Muscle layer of duodenum (tissue), 2 donors: Measurements from ENCODE around the gene BAIAP2L2.

Source experiments
- H3K27ac ChIP-seq: one replicate; pipeline ENCODE4 v1.7.0; 2013; ENCODE audit warnings: mild to moderate bottlenecking, low read length
- H3K27me3 ChIP-seq: one replicate; pipeline ENCODE4 v1.7.0; 2013; ENCODE audit warnings: low read depth, mild to moderate bottlenecking, control low read depth, low read length
- H3K36me3 ChIP-seq, 2 donors: one replicate each; pipeline ENCODE4 v1.7.0; 2013; ENCODE audit warnings: low read length in 2 of 2, control low read depth in 1 of 2, mild to moderate bottlenecking in 1 of 2; ENCODE audit not compliant: insufficient read depth in 2 of 2, control insufficient read depth in 1 of 2
- H3K4me1 ChIP-seq, 2 donors: one replicate each; pipeline ENCODE4 v1.7.0; 2013; ENCODE audit warnings: low read length in 2 of 2, mild to moderate bottlenecking in 2 of 2, control low read depth in 1 of 2, moderate library complexity in 1 of 2; ENCODE audit not compliant: insufficient read depth in 2 of 2, control insufficient read depth in 1 of 2
- H3K4me3 ChIP-seq, 2 donors: one replicate each; pipeline ENCODE4 v1.7.0; 2013; ENCODE audit warnings: low read length in 2 of 2, low read depth in 1 of 2, mild to moderate bottlenecking in 1 of 2
- H3K9me3 ChIP-seq, 2 donors: one replicate each; pipeline ENCODE4 v1.7.0; 2013; ENCODE audit warnings: low read length in 2 of 2, control low read depth in 1 of 2, mild to moderate bottlenecking in 1 of 2; ENCODE audit not compliant: control insufficient read depth in 1 of 2
- donor health status: healthy.

BAIAP2L2 gene

GRCh38 chr22:38104084-38104483, 6.4 kb downstream of the BAIAP2L2 start:
- H3K4me1 ChIP-seq: no peaks in the 10 kb centered on the region
- no peaks in the 10 kb centered on the region for H3K27me3 ChIP-seq
- H3K4me3 ChIP-seq: no peak overlapping the region
- no peaks in the 10 kb centered on the region for H3K36me3 ChIP-seq
- no peak overlapping the region for H3K27ac ChIP-seq
- no peaks in the 10 kb centered on the region for H3K9me3 ChIP-seq

- H3K27ac ChIP-seq: no peak overlapping the region
- H3K9me3 ChIP-seq: no peaks in the 10 kb centered on the region
- H3K36me3 ChIP-seq: no peaks in the 10 kb centered on the region
- no peak overlapping the region for H3K4me3 ChIP-seq
- no peaks in the 10 kb centered on the region for H3K27me3 ChIP-seq
- no peaks in the 10 kb centered on the region for H3K4me1 ChIP-seq
Observed at GRCh38 chr22:38103641-38104040, 6.8 kb downstream of the BAIAP2L2 start.

GRCh38 chr22:38098410-38099249, 11.9 kb downstream of the BAIAP2L2 start:
- H3K4me3 ChIP-seq: no peak overlapping the region
- H3K36me3 ChIP-seq: peaks cover 0 to 5% of the 10 kb centered on the region in 2 donors

GRCh38 chr22:38097557-38098409, 12.7 kb downstream of the BAIAP2L2 start:
- no peak overlapping the region for H3K27ac ChIP-seq
- no peaks in the 10 kb centered on the region for H3K27me3 ChIP-seq
- no peaks in the 10 kb centered on the region for H3K9me3 ChIP-seq
- peaks cover 0 to 5% of the 10 kb centered on the region in 2 donors for H3K36me3 ChIP-seq
- H3K4me3 ChIP-seq: no peak overlapping the region
- peaks cover 0 to 4% of the 10 kb centered on the region in 2 donors for H3K4me1 ChIP-seq

More at GRCh38 chr22:38098410-38099249, 11.9 kb downstream of the BAIAP2L2 start:
- Histone ChIP-seq H3K4me1 (peaks cover 0 to 4% of the 10 kb centered on the region in 2 donors), H3K27me3 (no peaks in the 10 kb centered on the region), H3K27ac (no peak overlapping the region), H3K9me3 (no peaks in the 10 kb centered on the region)

- no peaks in the 10 kb centered on the region for H3K9me3 ChIP-seq
- H3K36me3 ChIP-seq: peaks cover 0 to 5% of the 10 kb centered on the region in 2 donors
- no peak overlapping the region for H3K27ac ChIP-seq
- no peaks in the 10 kb centered on the region for H3K27me3 ChIP-seq
- H3K4me3 ChIP-seq: no peak overlapping the region
- H3K4me1 ChIP-seq: peaks cover 0 to 4% of the 10 kb centered on the region in 2 donors
Observed at GRCh38 chr22:38097058-38097457, 13.4 kb downstream of the BAIAP2L2 start.

- H3K27ac ChIP-seq: no peak overlapping the region
- H3K9me3 ChIP-seq: no peaks in the 10 kb centered on the region
- H3K4me3 ChIP-seq: no peak overlapping the region
- no peaks in the 10 kb centered on the region for H3K36me3 ChIP-seq
- H3K4me1 ChIP-seq: peaks cover 0 to 6% of the 10 kb centered on the region in 2 donors
- peaks cover 3% of the 10 kb centered on the region for H3K27me3 ChIP-seq
Observed at GRCh38 chr22:38089474-38089851, 21.0 kb downstream of the BAIAP2L2 start.

- H3K4me1 ChIP-seq: peaks cover 0 to 6% of the 10 kb centered on the region in 2 donors
- no peaks in the 10 kb centered on the region for H3K9me3 ChIP-seq
- no peaks in the 10 kb centered on the region for H3K36me3 ChIP-seq
- H3K4me3 ChIP-seq: peak overlapping the region in 1 of 2 donors; percentile 52
- H3K27ac ChIP-seq: no peak overlapping the region
- peaks cover 3% of the 10 kb centered on the region for H3K27me3 ChIP-seq
Observed at GRCh38 chr22:38088629-38089473, 21.6 kb downstream of the BAIAP2L2 start.

GRCh38 chr22:38087855-38088254, 22.6 kb downstream of the BAIAP2L2 start:
- H3K4me3 ChIP-seq: no peak overlapping the region
- H3K27me3 ChIP-seq: peaks cover 5% of the 10 kb centered on the region
- no peak overlapping the region for H3K27ac ChIP-seq
- H3K36me3 ChIP-seq: no peaks in the 10 kb centered on the region
- H3K4me1 ChIP-seq: peaks cover 0 to 6% of the 10 kb centered on the region in 2 donors
- no peaks in the 10 kb centered on the region for H3K9me3 ChIP-seq

GRCh38 chr22:38086942-38087341, 23.5 kb downstream of the BAIAP2L2 start:
- H3K4me1 ChIP-seq: peaks cover 0 to 15% of the 10 kb centered on the region in 2 donors
- H3K27me3 ChIP-seq: peaks cover 12% of the 10 kb centered on the region
- H3K36me3 ChIP-seq: no peaks in the 10 kb centered on the region
- H3K27ac ChIP-seq: no peak overlapping the region
- no peaks in the 10 kb centered on the region for H3K9me3 ChIP-seq
- no peak overlapping the region for H3K4me3 ChIP-seq

- peaks cover 0 to 22% of the 10 kb centered on the region in 2 donors for H3K4me1 ChIP-seq
- no peak overlapping the region for H3K4me3 ChIP-seq
- H3K27ac ChIP-seq: no peak overlapping the region
- no peaks in the 10 kb centered on the region for H3K9me3 ChIP-seq
- H3K27me3 ChIP-seq: peaks cover 15% of the 10 kb centered on the region
- H3K36me3 ChIP-seq: no peaks in the 10 kb centered on the region
Observed at GRCh38 chr22:38086001-38086845, 24.3 kb downstream of the BAIAP2L2 start.
